Airway epithelial cell (primary cell): ENCODE results near the gene THAP11. TPM values are rescaled to one million over a fixed set of nuclear protein-coding genes. Genes with fewer than 3 reads are reported as not detected.

Source experiments
- total RNA-seq: library from RNA; depleted of rRNA; stranded (reverse); fragments of >200 nt; gene quantifications from 2 replicates; pipeline ENCODE4 v1.2.3, GENCODE V29; 2015

Gene THAP11
- total RNA-seq, result 38.4 and 46.5 TPM in 2 replicates

GRCh38 chr16:67841816-67842508 lies at the start of gene THAP11:
Gene THAP11 (plus strand): TSS chr16:67842320. CDS start chr16:67842555, 235 bp downstream.

GRCh38 chr16:67806428-67807147 lies 35.5 kb upstream of the THAP11 start, which contains the start of the genes RANBP10 and TSNAXIP1:
Gene RANBP10 (minus strand): TSS chr16:67806560. CDS start chr16:67806536, 24 bp downstream.
Gene TSNAXIP1 (plus strand): TSS chr16:67806889. CDS start chr16:67807150, 261 bp downstream.

GRCh38 chr16:67846320-67847063 lies 4.4 kb downstream of the THAP11 start, which contains the start of gene NUTF2:
Gene NUTF2 (plus strand): TSS chr16:67846933. CDS start chr16:67865131, 18,198 bp downstream.

GRCh38 chr16:67847064-67847861 lies 5.1 kb downstream of the THAP11 start, which contains the start of gene CENPT:
Gene CENPT (minus strand): TSS chr16:67847693. CDS start chr16:67833859, 13,834 bp downstream.

GRCh38 chr16:67872631-67873434 lies 30.7 kb downstream of the THAP11 start, which contains the start of gene EDC4:
Gene EDC4 (plus strand): TSS chr16:67873052. CDS start chr16:67873262, 210 bp downstream.

GRCh38 chr16:67884684-67885083 lies 42.6 kb downstream of the THAP11 start, which contains the start of gene NRN1L:
Gene NRN1L (plus strand): TSS chr16:67884885. CDS start chr16:67884904, 19 bp downstream.

GRCh38 chr16:67892899-67893742 lies 51.0 kb downstream of the THAP11 start, which contains the start of gene PSKH1:
Gene PSKH1 (plus strand): TSS chr16:67893254. CDS start chr16:67908750, 15,496 bp downstream.

Other genes with a start within 250 kb of the THAP11 start
- 0.23 and 0.49 TPM in 2 replicates for gene CARMIL2, start 197.2 kb upstream of the THAP11 start, total RNA-seq
- 38.0 and 42.5 TPM in 2 replicates for gene ACD, start 182.1 kb upstream of the THAP11 start, total RNA-seq
- 3.8 and 3.9 TPM in 2 replicates for gene PARD6A, start 181.4 kb upstream of the THAP11 start, total RNA-seq
- gene ENKD1, start 175.6 kb upstream of the THAP11 start, total RNA-seq, result 14.0 and 20.3 TPM in 2 replicates
- gene C16orf86, start 175.5 kb upstream of the THAP11 start, total RNA-seq, result 1.5 and 2.3 TPM in 2 replicates
- gene GFOD2, start 123.0 kb upstream of the THAP11 start, total RNA-seq, result 20.0 and 23.6 TPM in 2 replicates
- 4.1 and 5.0 TPM in 2 replicates for gene RANBP10, start 35.8 kb upstream of the THAP11 start, total RNA-seq
- gene TSNAXIP1, start 35.4 kb upstream of the THAP11 start, total RNA-seq, result 0.07 and 0.09 TPM in 2 replicates
- 128 and 387 TPM in 2 replicates for gene NUTF2, start 4.6 kb downstream of the THAP11 start, total RNA-seq
- gene CENPT, start 5.4 kb downstream of the THAP11 start, total RNA-seq, result 20.2 and 23.8 TPM in 2 replicates
- gene EDC4, start 30.7 kb downstream of the THAP11 start, total RNA-seq, result 46.6 and 50.2 TPM in 2 replicates
- 0.60 TPM in 1 of 2 replicates, not detected in the other for gene NRN1L, start 42.6 kb downstream of the THAP11 start, total RNA-seq
- 6.4 and 10.9 TPM in 2 replicates for gene PSKH1, start 50.9 kb downstream of the THAP11 start, total RNA-seq
- gene CTRL, start 89.5 kb downstream of the THAP11 start, total RNA-seq, result 1.5 TPM in 1 of 2 replicates, not detected in the other
- gene PSMB10, start 94.5 kb downstream of the THAP11 start, total RNA-seq, result 18.6 and 25.6 TPM in 2 replicates
- 3.4 and 7.1 TPM in 2 replicates for gene LCAT, start 101.8 kb downstream of the THAP11 start, total RNA-seq
- gene SLC12A4, start 126.3 kb downstream of the THAP11 start, total RNA-seq, result 34.3 and 43.0 TPM in 2 replicates
- gene DPEP3, start 138.2 kb downstream of the THAP11 start, total RNA-seq, result not detected in 2 replicates
- gene DPEP2, start 157.2 kb downstream of the THAP11 start, total RNA-seq, result not detected in 2 replicates
- not detected in 2 replicates for gene DPEP2NB, start 173.6 kb downstream of the THAP11 start, total RNA-seq
- gene DDX28, start 180.9 kb downstream of the THAP11 start, total RNA-seq, result 6.5 and 10.6 TPM in 2 replicates
- gene DUS2, start 181.0 kb downstream of the THAP11 start, total RNA-seq, result 30.4 and 35.0 TPM in 2 replicates
- 11.3 and 14.7 TPM in 2 replicates for gene NFATC3, start 243.1 kb downstream of the THAP11 start, total RNA-seq